Tibial nerve (tissue), 4 donors: ENCODE measurements around the gene KIRREL1. TPM values are rescaled to one million over a fixed set of nuclear protein-coding genes. Genes with fewer than 3 reads are reported as not detected.

Experiments
- DNase-seq, 2 donors: peaks; one replicate each; pipeline ENCODE4 v3.0.0-alpha.2; 2019; ENCODE audit warnings: low spot score in 2 of 2
- H3K27ac ChIP-seq, 4 donors: fragments of 200-600 bp; sonication (generic) in 3 of 4; one replicate each; pipeline ENCODE4 v1.5.1; 2017 to 2019; ENCODE audit warnings: mild to moderate bottlenecking in 1 of 4
- H3K27me3 ChIP-seq, 2 donors: fragments of 200-600 bp; sonication (generic) in 1 of 2; one replicate each; pipeline versions ENCODE4 v1.5.1 to v1.6.0; 2017 to 2019
- H3K36me3 ChIP-seq, 3 donors: fragments of 200-600 bp; sonication (generic); one replicate each; pipeline ENCODE4 v1.5.1; 2018 to 2019
- H3K4me1 ChIP-seq, 4 donors: fragments of 200-600 bp; sonication (generic) in 3 of 4; one replicate each; pipeline ENCODE4 v1.5.1; 2017 to 2019
- H3K4me3 ChIP-seq, 4 donors: fragments of 200-600 bp; sonication (generic) in 3 of 4; one replicate each; pipeline ENCODE4 v1.5.1; 2017 to 2019; ENCODE audit warnings: mild to moderate bottlenecking in 1 of 4, moderate library complexity in 1 of 4
- H3K9me3 ChIP-seq, 4 donors: fragments of 200-600 bp; sonication (generic) in 3 of 4; one replicate each; pipeline ENCODE4 v1.5.1; 2017 to 2019
- CTCF ChIP-seq, 5 experiments: fragments of 200-600 bp in 3 of 5; fragments of 450-650 bp in 2 of 5; sonication (generic) in 3 of 5; IDR thresholded peaks; one replicate each; pipeline ENCODE4 v1.5.1; 2016 to 2019; ENCODE audit warnings: antibody characterized with exemption in 5 of 5, mild to moderate bottlenecking in 3 of 5, moderate library complexity in 2 of 5
- EP300 ChIP-seq, 2 donors: sonication (generic); formaldehyde crosslinking; IDR thresholded peaks; one replicate each; pipeline ENCODE4 v1.6.1; 2017; ENCODE audit warnings: antibody characterized with exemption in 2 of 2, mild to moderate bottlenecking in 1 of 2
- POLR2A ChIP-seq, 2 donors: fragments of 450-650 bp; IDR thresholded peaks; one replicate each; pipeline ENCODE4 v1.6.1; 2017; ENCODE audit warnings: antibody characterized with exemption in 2 of 2, mild to moderate bottlenecking in 2 of 2, moderate library complexity in 2 of 2
- WGBS, 2 donors: methylation state at CpG; one replicate each; pipeline ENCODE4 v1.1.5; 2018; 5-methylcytosine and 5-hydroxymethylcytosine counted together
- total RNA-seq, 4 donors: library from RNA; depleted of rRNA; stranded (reverse); fragments of >200 nt; gene quantifications; one replicate each; pipeline ENCODE4 v1.1.0, GENCODE V29; 2016

Gene KIRREL1
- total RNA-seq, 4 donors from 2014 or later: 47.1 to 60.6 (median 50.7) TPM

GRCh38 chr1:158024737-158025136, 31.3 kb downstream of the KIRREL1 start:
- Histone ChIP-seq H3K27ac (peak overlapping the region in 3 of 4 donors; percentile 35 to 73 (median 73)), H3K4me3 (no peak overlapping the region), H3K9me3 (no peaks in the 10 kb centered on the region), H3K4me1 (peaks cover 0 to 93% (median 69%) of the 10 kb centered on the region in 4 donors), H3K27me3 (no peaks in the 10 kb centered on the region), H3K36me3 (no peaks in the 10 kb centered on the region)
- no peak for DNase-seq
- no peak for TF ChIP-seq POLR2A (IDR thresholded peaks at IDR 0.05)
- TF ChIP-seq CTCF (IDR thresholded peaks at IDR 0.05): no peak
- no peak for TF ChIP-seq EP300 (IDR thresholded peaks at IDR 0.05)
- WGBS, 2 donors: 59 to 60% methylated on average over 7 of the region's 7 CpGs

- TF ChIP-seq CTCF (IDR thresholded peaks at IDR 0.05): no peak
- no peak for TF ChIP-seq POLR2A (IDR thresholded peaks at IDR 0.05)
- no peak for TF ChIP-seq EP300 (IDR thresholded peaks at IDR 0.05)
- DNase-seq: no peak
- Histone ChIP-seq H3K4me1 (peaks cover 0 to 83% (median 60%) of the 10 kb centered on the region in 4 donors), H3K27me3 (no peaks in the 10 kb centered on the region), H3K9me3 (no peaks in the 10 kb centered on the region), H3K36me3 (peaks cover 0 to 2% (median 0%) of the 10 kb centered on the region in 3 donors), H3K27ac (peak overlapping the region in 3 of 4 donors; percentile 35 to 73 (median 73)), H3K4me3 (no peak overlapping the region)
- WGBS, 2 donors: 37 to 48% methylated on average over 6 of the region's 6 CpGs
Observed at GRCh38 chr1:158025576-158026230, 32.3 kb downstream of the KIRREL1 start.

GRCh38 chr1:158026651-158027050, 33.2 kb downstream of the KIRREL1 start:
- no peak for DNase-seq
- no peak overlapping the region for H3K4me3 ChIP-seq
- peak overlapping the region in 2 of 4 donors; percentile 73 for H3K27ac ChIP-seq
- no peak for TF ChIP-seq EP300 (IDR thresholded peaks at IDR 0.05)
- no peak for TF ChIP-seq POLR2A (IDR thresholded peaks at IDR 0.05)
- TF ChIP-seq CTCF (IDR thresholded peaks at IDR 0.05): no peak
- WGBS, 2 donors: 60 to 78% methylated on average over 1 of the region's 1 CpG
- peaks cover 0 to 74% (median 51%) of the 10 kb centered on the region in 4 donors for H3K4me1 ChIP-seq
- H3K27me3 ChIP-seq: no peaks in the 10 kb centered on the region
- H3K36me3 ChIP-seq: peaks cover 0 to 9% (median 0%) of the 10 kb centered on the region in 3 donors
- no peaks in the 10 kb centered on the region for H3K9me3 ChIP-seq

- H3K4me3 ChIP-seq: no peak overlapping the region
- peaks cover 0 to 65% (median 42%) of the 10 kb centered on the region in 4 donors for H3K4me1 ChIP-seq
- H3K36me3 ChIP-seq: peaks cover 0 to 12% (median 0%) of the 10 kb centered on the region in 3 donors
- WGBS, 2 donors: 94 to 100% methylated on average over 2 of the region's 2 CpGs
- H3K27ac ChIP-seq: peak overlapping the region in 2 of 4 donors; percentile 73
- H3K27me3 ChIP-seq: no peaks in the 10 kb centered on the region
- no peaks in the 10 kb centered on the region for H3K9me3 ChIP-seq
- no peak for DNase-seq
- TF ChIP-seq POLR2A (IDR thresholded peaks at IDR 0.05) (no peak), EP300 (IDR thresholded peaks at IDR 0.05) (no peak), CTCF (IDR thresholded peaks at IDR 0.05) (no peak)
Observed at GRCh38 chr1:158027508-158027907, 34.1 kb downstream of the KIRREL1 start.

- H3K4me1 ChIP-seq: peaks cover 0 to 51% (median 29%) of the 10 kb centered on the region in 4 donors
- no peak for DNase-seq
- no peaks in the 10 kb centered on the region for H3K9me3 ChIP-seq
- H3K36me3 ChIP-seq: peaks cover 0 to 14% (median 0%) of the 10 kb centered on the region in 3 donors
- H3K4me3 ChIP-seq: no peak overlapping the region
- no peaks in the 10 kb centered on the region for H3K27me3 ChIP-seq
- no peak for TF ChIP-seq EP300 (IDR thresholded peaks at IDR 0.05)
- TF ChIP-seq CTCF (IDR thresholded peaks at IDR 0.05): no peak
- TF ChIP-seq POLR2A (IDR thresholded peaks at IDR 0.05): no peak
- 26 to 31% methylated on average over 4 of the region's 4 CpGs for WGBS, 2 donors
- H3K27ac ChIP-seq: no peak overlapping the region
Observed at GRCh38 chr1:158028969-158029368, 35.5 kb downstream of the KIRREL1 start.
